GM19035 (cell line): ENCODE data around the gene CNNM3.
"Not testable (repeated sequence)": the region's sequence is repeated elsewhere in the genome, so short reads cannot be mapped to it uniquely, and the experiment has no call there.

ENCODE experiments used
- ATAC-seq: cut with Tn5 transposase; IDR thresholded peaks from one replicate; pipeline ENCODE4 v1.9.1; 2021; ENCODE audit not compliant: unreplicated experiment

The CNNM3 gene

DNA sequence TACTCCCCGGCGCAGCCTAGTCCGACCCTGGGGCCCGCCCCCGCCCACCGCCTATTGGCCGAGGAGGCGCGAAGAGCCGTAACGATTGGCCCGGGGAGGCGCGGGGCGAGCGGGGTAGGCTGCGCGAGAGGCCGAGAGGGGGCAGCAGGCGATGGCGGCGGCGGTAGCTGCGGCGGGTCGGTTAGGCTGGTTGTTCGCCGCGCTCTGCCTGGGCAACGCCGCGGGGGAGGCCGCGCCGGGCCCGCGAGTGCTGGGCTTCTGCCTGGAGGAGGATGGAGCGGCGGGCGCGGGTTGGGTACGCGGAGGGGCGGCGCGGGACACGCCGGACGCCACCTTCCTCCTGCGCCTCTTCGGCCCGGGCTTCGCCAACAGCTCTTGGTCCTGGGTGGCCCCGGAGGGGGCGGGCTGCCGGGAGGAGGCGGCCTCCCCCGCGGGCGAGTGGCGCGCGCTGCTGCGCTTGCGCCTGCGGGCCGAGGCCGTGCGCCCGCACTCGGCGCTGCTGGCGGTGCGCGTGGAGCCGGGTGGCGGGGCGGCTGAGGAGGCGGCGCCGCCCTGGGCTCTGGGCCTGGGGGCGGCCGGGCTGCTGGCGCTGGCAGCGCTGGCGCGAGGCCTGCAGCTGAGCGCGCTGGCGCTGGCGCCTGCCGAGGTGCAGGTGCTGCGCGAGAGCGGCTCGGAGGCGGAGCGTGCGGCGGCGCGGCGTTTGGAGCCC, at the start of gene CNNM3:
Gene CNNM3 (plus strand): TSS at position 142 of the 709 bp plus-strand sequence. CDS start 10 bp downstream, at position 152.
- ATAC-seq, result peak; percentile 90

DNA sequence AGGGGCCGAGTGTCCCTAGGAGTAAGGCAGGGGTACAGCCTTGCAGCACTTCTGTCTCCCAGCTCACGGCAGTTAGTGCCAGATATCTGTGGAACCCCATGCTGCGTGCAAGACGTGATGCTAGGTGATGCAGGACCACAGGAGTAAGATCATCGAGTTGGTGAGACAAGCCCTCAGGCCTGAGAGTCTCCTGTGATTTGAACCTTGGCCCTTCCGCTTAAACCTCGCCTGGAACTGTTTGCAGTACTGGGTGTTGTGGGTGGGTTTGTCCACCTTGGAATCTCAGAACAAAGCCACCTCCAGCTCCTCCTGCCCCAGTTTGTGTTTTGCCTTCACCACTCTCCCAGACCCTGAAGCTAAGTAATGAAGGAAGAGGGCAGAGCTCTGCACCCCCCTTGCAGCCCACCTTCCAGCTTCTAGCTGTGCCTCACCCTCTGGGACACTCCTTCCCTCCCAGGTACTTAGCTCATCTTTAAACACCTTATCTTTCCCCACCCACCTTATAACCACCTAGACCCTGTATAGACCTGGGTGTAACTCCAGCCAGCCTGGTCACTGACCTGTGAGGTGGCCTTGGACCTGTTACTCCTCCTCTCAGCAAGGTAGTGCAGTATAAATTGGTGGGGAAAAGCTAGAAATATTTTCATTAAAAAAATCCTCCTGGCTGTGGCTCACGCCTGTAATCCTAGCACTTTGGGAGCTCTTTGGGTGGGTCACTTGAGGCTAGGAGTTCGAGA, 48.8 kb upstream of the CNNM3 start:
- ATAC-seq, result no peak

- ATAC-seq, result no peak
Measured at GRCh38 chr2:96768083-96768561, 47.9 kb upstream of the CNNM3 start.

DNA sequence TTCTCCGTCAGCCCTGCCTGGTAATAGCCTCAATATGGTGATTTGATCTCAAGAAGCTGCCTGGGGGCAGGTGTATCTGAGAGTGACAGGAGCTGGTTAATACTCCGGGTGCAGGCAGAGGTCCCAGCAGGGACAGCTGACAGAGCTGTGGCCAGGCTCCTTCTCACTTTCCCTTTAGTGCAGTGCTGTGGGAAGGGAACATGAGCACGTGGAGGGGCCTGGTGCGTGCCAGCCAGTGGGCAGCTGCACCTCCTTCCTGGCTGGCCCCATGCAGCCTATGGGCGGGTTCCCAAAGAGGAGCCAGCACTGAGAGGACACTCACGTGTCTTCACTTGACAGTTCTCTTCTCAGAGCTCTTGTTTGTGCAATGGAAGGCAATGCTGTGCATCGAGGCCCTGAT, 46.3 kb upstream of the CNNM3 start:
- ATAC-seq, result no peak

GRCh38 chr2:96770442-96771202, 45.4 kb upstream of the CNNM3 start:
- ATAC-seq, result no peak

DNA sequence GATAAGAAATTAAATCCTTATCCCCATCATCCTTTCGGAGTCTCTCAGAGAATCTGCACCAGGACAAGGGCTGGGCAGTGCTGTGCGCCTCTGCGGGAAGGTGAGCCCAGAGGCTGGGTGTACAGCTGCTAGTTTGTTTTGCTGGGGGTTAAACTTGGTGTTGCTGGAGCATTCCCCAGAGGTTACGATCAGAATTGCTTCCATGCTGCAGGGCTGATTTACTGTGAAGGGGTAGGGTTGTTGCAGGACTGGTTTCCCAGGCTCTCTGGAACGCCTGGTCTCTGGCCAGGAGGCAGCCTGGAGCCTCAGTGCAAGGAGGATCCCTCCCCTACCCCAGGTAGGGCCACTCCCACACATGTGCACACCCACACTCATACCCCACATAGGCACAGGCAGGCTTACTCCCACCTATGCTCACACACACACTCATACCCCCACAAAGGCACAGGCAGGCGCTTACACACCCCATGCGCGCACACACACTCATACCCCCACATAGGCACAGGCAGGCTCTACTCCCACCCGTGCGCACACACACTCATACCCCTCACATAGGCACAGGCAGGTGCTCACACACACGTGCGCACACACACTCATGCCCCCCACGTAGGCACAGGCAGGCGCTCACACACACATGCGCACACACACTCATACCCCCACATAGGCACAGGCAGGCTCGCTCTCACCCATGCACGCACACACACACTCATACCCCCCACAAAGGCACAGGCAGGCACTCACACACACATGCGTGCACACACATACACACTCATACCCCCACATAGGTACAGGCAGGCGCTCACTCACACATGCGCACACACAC, 44.1 kb upstream of the CNNM3 start:
- no peak for ATAC-seq

DNA sequence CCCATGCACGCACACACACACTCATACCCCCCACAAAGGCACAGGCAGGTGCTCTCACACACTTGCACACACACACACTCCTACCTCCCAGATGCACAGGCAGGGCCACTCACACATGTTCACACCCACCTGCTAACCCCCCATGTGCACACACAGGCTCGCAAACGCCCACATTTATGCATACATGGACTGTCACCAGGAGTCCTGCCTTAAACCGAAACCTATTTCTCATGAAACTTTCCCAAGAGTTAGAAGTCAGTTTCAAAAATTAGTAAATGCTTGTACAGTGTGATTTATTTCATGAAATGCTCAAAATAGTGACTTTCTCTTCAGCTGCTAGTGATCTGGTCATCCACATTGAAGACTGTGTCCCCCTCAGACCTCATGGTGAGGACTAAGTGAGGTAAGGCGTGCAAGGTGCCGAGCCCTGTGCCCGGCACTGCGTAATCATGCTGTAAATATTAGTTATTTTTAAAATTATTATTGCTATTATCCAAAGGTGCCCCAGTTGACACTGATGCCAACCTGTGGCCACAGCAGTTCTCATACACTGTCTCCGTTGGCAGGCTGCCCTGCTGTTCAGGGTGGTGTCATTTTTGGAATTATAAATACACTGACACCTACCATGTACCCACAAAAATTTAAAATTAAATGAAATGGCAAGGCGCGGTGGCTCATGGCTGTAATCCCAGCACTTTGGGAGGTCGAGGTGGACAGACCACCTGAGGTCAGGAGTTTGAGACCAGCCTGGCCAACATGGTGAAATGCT, 43.0 kb upstream of the CNNM3 start:
- no peak for ATAC-seq

DNA sequence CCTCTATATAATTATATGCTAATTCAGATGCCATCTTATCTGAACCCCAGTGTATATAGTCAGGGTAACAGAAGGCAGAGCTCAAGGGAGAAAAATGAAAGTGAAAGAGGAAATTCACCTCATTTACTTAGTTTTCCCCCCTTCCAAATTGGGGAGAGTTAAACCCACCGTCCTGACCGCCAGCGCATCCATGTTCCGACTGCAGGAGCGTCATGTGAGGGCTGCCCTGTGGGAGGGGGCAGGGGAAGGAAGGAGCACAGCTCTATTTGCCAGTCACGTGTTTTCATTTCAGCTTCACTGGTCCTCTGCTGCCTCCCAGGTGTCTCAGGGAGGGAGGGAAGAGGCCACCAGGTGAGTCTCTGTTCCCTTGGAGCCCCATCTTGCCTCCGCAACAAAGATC, 42.1 kb upstream of the CNNM3 start:
- no peak for ATAC-seq

DNA sequence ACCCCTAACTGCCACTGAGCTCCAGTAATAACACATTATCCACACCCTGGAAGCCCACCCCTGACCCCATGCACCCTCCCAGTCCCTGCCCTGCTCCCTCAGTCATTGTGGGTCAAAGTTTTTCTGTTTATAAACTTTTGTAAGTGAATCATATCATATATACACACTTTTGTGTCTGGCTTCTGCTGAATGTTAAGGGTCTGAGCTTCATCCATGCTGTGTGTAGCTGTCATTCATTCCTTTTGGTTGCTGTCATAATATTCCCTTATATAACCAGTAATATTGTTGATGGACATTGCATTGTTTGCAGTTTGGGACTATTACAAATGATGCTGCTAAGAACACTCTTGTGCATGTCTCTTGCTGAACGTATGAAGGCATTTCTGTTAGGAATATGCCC, 40.9 kb upstream of the CNNM3 start:
- no peak for ATAC-seq

- no peak for ATAC-seq
Measured at GRCh38 chr2:96783388-96783787, 32.7 kb upstream of the CNNM3 start.

GRCh38 chr2:96787411-96787810, 28.7 kb upstream of the CNNM3 start:
- ATAC-seq, result no peak

DNA sequence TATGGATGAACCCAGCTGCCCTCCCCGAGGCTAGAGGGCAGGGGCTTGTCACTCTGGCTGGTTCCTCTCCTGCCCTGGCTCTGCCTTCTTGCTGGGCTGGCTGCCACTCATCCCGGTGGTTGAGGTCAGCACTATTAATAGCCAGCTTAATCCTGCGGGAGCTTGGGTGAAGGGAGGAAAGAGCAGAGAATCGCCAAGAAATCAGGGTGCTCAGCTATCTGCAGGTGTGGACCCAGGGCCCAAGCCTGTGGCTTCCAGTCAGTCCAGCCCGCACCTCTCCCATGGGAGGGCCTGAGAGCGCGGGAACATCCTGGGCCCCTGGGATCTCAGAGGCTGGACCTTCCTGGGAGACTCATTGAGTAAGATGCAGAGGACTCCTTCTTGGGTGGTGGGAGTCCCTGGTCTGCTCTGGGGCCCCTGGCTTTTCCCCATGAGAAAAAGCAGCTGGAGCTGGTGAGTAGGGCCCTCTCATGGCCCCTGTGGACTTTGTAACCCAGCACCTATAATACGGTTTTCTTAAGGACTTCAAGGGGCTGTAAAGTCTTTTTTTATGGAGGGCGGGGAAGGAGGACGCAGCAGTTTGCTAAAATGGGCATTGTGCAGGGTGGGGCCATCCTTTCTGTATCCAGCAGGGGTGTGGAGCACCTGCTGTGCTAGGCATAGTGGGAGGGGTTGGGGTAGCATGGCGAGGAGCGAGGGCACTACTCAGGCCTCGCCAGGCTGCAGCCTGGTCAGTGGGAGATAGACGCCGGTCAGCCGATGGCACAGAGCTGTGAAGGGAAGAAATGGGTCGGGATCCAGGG, 27.4 kb upstream of the CNNM3 start:
- no peak for ATAC-seq

DNA sequence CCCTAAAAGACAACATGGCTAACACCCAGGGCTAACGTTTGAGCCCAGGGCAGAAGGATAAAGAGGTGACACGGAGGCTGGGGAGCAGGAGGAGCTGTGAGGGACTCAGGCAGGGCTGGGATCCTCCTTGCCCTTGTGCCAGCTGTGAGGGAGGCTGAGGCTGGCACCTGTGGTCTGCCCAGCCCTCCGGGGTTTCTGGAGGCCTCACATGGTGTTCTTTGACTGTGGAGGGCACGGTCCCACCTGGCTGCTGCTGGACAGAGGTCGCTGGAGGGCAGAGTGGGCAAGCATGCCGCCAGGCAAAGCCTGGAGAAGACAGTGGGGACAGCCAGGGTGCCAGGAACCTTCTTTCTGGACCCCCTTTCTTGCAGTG, 26.8 kb upstream of the CNNM3 start:
- ATAC-seq, result no peak

GRCh38 chr2:96792772-96793749, 23.0 kb upstream of the CNNM3 start:
- ATAC-seq, result no peak

GRCh38 chr2:96795076-96795475, 21.0 kb upstream of the CNNM3 start:
- no peak for ATAC-seq

- not testable (repeated sequence) for ATAC-seq
Measured at GRCh38 chr2:96796497-96796896, 19.6 kb upstream of the CNNM3 start.

DNA sequence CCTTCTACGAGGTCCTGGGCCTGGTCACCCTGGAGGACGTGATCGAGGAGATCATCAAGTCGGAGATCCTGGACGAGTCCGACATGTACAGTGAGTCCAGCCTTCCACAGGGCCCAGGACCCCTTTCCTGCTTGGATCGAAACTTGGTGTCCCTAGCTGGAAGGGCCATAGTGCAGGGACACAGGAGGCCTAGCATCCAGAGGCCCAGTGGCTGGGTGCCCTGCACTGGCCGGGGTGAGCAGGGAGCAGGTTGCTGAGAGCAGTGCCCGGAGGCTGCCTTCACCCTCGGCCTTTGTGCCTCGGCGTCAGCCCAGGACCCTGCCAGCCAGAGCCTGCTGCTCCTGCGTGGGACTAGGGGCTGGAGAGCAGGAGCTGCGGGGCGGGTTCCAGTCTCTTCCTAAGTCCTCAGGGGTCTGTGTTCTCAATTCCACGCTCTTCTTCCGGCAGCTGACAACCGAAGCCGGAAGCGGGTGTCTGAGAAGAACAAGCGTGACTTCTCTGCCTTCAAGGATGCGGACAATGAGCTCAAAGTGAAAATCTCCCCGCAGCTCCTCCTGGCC, 18.9 kb upstream of the CNNM3 start:
- no peak for ATAC-seq
